SK-N-SH (cell line): Measurements from ENCODE around the gene PALM.

Source experiments
- MEF2A ChIP-seq: IDR thresholded peaks from 2 replicates; pipeline ENCODE4 v1.4.0; 2012; ENCODE audit warnings: low read depth, borderline replicate concordance
- MXI1 ChIP-seq: IDR thresholded peaks from 2 replicates; pipeline ENCODE4 v1.6.1; 2012; ENCODE audit warnings: mild to moderate bottlenecking, low read depth, low read length, improper control_type of control experiment
- NFIC ChIP-seq: IDR thresholded peaks from 2 replicates; pipeline ENCODE4 v1.4.0; 2012; ENCODE audit warnings: borderline replicate concordance
- NRF1 ChIP-seq: IDR thresholded peaks from 2 replicates; pipeline ENCODE4 v1.6.1; 2012; ENCODE audit warnings: low read depth, mild to moderate bottlenecking, low read length
- TAF1 ChIP-seq: IDR thresholded peaks from 2 replicates; pipeline ENCODE4 v1.6.1; 2012; ENCODE audit warnings: low read depth, mild to moderate bottlenecking, low read length, moderate library complexity, borderline replicate concordance
- TEAD4 ChIP-seq: IDR thresholded peaks from 2 replicates; pipeline ENCODE4 v1.4.0; 2012; ENCODE audit warnings: mild to moderate bottlenecking, borderline replicate concordance; ENCODE audit not compliant: insufficient read depth
- YY1 ChIP-seq: IDR thresholded peaks from 2 replicates; pipeline ENCODE4 v1.4.0; 2012; ENCODE audit warnings: low read depth, mild to moderate bottlenecking
- TF ChIP-seq, protein P1 (sequence below): fragments of 200-600 bp; sonication (generic); IDR thresholded peaks from 2 replicates; pipeline ENCODE4 v1.6.1; 2017; ENCODE audit warnings: antibody characterized with exemption, mild to moderate bottlenecking, moderate library complexity
- TF ChIP-seq, protein P2 (sequence below): IDR thresholded peaks from 2 replicates; pipeline ENCODE4 v1.4.0; 2012; ENCODE audit warnings: low read depth, borderline replicate concordance
- TF ChIP-seq, protein P3 (sequence below): IDR thresholded peaks from 2 replicates; pipeline ENCODE4 v1.6.1; 2012; ENCODE audit warnings: mild to moderate bottlenecking, low read depth, low read length, moderate library complexity
- TF ChIP-seq, protein P4 (sequence below): IDR thresholded peaks from 2 replicates; pipeline ENCODE4 v1.4.0; 2012; ENCODE audit warnings: low read depth

DNA sequence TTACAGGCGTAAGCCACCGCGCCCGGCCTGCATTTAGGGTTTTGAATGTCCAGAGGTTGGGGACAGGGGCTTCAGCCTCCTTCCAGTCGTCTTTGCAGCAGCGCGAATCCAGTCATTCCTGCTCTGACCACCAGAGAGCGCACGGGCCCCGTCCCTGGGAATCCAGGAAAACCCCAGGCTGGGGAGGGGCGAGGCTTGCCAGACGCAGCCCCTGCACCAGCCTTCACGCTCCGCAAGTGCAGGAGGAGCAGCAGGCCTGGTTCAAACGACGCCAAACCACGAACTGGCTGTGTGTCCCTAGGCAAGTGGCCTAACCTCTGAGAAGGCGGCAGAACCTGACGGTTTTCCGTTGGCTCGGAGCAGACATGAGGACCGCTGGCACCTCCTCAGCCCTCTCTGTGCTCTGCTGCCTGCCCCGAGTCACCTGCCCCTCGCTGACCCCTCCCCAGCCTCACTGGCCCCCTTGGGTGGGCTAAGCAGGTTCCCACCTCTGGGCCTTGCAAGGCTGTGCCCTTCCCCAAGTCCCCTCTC, 43.8 kb upstream of the PALM start:
- TF ChIP-seq, protein P1, sequence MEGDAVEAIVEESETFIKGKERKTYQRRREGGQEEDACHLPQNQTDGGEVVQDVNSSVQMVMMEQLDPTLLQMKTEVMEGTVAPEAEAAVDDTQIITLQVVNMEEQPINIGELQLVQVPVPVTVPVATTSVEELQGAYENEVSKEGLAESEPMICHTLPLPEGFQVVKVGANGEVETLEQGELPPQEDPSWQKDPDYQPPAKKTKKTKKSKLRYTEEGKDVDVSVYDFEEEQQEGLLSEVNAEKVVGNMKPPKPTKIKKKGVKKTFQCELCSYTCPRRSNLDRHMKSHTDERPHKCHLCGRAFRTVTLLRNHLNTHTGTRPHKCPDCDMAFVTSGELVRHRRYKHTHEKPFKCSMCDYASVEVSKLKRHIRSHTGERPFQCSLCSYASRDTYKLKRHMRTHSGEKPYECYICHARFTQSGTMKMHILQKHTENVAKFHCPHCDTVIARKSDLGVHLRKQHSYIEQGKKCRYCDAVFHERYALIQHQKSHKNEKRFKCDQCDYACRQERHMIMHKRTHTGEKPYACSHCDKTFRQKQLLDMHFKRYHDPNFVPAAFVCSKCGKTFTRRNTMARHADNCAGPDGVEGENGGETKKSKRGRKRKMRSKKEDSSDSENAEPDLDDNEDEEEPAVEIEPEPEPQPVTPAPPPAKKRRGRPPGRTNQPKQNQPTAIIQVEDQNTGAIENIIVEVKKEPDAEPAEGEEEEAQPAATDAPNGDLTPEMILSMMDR = peak; percentile 88
- TF ChIP-seq TAF1 (no peak), YY1 (no peak), NFIC (no peak), NRF1 (no peak), MXI1 (peak; percentile 42; the same call in 1 of the 2 replicates), TEAD4 (no peak), MEF2A (no peak)
- TF ChIP-seq, protein P2, sequence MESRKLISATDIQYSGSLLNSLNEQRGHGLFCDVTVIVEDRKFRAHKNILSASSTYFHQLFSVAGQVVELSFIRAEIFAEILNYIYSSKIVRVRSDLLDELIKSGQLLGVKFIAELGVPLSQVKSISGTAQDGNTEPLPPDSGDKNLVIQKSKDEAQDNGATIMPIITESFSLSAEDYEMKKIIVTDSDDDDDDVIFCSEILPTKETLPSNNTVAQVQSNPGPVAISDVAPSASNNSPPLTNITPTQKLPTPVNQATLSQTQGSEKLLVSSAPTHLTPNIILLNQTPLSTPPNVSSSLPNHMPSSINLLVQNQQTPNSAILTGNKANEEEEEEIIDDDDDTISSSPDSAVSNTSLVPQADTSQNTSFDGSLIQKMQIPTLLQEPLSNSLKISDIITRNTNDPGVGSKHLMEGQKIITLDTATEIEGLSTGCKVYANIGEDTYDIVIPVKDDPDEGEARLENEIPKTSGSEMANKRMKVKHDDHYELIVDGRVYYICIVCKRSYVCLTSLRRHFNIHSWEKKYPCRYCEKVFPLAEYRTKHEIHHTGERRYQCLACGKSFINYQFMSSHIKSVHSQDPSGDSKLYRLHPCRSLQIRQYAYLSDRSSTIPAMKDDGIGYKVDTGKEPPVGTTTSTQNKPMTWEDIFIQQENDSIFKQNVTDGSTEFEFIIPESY = no peak
- TF ChIP-seq, protein P3, sequence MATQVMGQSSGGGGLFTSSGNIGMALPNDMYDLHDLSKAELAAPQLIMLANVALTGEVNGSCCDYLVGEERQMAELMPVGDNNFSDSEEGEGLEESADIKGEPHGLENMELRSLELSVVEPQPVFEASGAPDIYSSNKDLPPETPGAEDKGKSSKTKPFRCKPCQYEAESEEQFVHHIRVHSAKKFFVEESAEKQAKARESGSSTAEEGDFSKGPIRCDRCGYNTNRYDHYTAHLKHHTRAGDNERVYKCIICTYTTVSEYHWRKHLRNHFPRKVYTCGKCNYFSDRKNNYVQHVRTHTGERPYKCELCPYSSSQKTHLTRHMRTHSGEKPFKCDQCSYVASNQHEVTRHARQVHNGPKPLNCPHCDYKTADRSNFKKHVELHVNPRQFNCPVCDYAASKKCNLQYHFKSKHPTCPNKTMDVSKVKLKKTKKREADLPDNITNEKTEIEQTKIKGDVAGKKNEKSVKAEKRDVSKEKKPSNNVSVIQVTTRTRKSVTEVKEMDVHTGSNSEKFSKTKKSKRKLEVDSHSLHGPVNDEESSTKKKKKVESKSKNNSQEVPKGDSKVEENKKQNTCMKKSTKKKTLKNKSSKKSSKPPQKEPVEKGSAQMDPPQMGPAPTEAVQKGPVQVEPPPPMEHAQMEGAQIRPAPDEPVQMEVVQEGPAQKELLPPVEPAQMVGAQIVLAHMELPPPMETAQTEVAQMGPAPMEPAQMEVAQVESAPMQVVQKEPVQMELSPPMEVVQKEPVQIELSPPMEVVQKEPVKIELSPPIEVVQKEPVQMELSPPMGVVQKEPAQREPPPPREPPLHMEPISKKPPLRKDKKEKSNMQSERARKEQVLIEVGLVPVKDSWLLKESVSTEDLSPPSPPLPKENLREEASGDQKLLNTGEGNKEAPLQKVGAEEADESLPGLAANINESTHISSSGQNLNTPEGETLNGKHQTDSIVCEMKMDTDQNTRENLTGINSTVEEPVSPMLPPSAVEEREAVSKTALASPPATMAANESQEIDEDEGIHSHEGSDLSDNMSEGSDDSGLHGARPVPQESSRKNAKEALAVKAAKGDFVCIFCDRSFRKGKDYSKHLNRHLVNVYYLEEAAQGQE = no peak
- TF ChIP-seq, protein P4, sequence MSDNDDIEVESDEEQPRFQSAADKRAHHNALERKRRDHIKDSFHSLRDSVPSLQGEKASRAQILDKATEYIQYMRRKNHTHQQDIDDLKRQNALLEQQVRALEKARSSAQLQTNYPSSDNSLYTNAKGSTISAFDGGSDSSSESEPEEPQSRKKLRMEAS = peak; percentile 88
